Stimulated activated CD4-positive, alpha-beta T cell treated with anti-CD3 and anti-CD28 coated beads, Interleukin-12 subunit alpha, Interleukin-12 subunit beta, amount 100 ng/mL, for 24 hours (primary cell): ENCODE results near the gene JADE2.
"Not testable (repeated sequence)": the region's sequence is repeated elsewhere in the genome, so short reads cannot be mapped to it uniquely, and the experiment has no call there.

Experiments
- DNase-seq, 2 experiments: peaks; one replicate each; pipeline ENCODE4 v3.0.0-alpha.2; 2020; ENCODE audit warnings: low read depth in 2 of 2

Gene JADE2

GRCh38 chr5:134586866-134587524, 61.5 kb downstream of the JADE2 start:
- peak; percentile 63 to 92 for DNase-seq

- DNase-seq, result peak; percentile 17 to 51
Observed at GRCh38 chr5:134590992-134591659, 65.7 kb downstream of the JADE2 start.

GRCh38 chr5:134592141-134592746, 66.8 kb downstream of the JADE2 start:
- no peak for DNase-seq

- no peak for DNase-seq
Observed at GRCh38 chr5:134594336-134594735, 68.9 kb downstream of the JADE2 start.

GRCh38 chr5:134594797-134595457, 69.5 kb downstream of the JADE2 start:
- no peak for DNase-seq

GRCh38 chr5:134595458-134595838, 70.0 kb downstream of the JADE2 start:
- DNase-seq, result no peak

GRCh38 chr5:134599820-134600219, 74.3 kb downstream of the JADE2 start:
- not testable (repeated sequence) for DNase-seq

GRCh38 chr5:134600600-134600999, 75.1 kb downstream of the JADE2 start:
- no peak for DNase-seq

- DNase-seq, result no peak
Observed at GRCh38 chr5:134603059-134603458, 77.6 kb downstream of the JADE2 start.

GRCh38 chr5:134604908-134605307, 79.4 kb downstream of the JADE2 start:
- no peak for DNase-seq

- DNase-seq, result no peak
Observed at GRCh38 chr5:134606726-134607125, 81.3 kb downstream of the JADE2 start.

GRCh38 chr5:134608555-134608954, 83.1 kb downstream of the JADE2 start:
- no peak for DNase-seq

- no peak for DNase-seq
Observed at GRCh38 chr5:134609232-134609851, 83.9 kb downstream of the JADE2 start.

GRCh38 chr5:134610725-134611124, 85.3 kb downstream of the JADE2 start:
- DNase-seq, result no peak

- no peak for DNase-seq
Observed at GRCh38 chr5:134611515-134611914, 86.0 kb downstream of the JADE2 start.

- no peak for DNase-seq
Observed at GRCh38 chr5:134614450-134615085, 89.1 kb downstream of the JADE2 start.

GRCh38 chr5:134620634-134621033, 95.2 kb downstream of the JADE2 start:
- no peak for DNase-seq

GRCh38 chr5:134625559-134625958, 100.1 kb downstream of the JADE2 start:
- no peak for DNase-seq

GRCh38 chr5:134626369-134627014, 101.0 kb downstream of the JADE2 start:
- DNase-seq, result no peak
